DMS79 treated with DMSO at 0.1 percent for 48 hours (cell line): ENCODE measurements around the gene ZNF534.
A peak's percentile ranks its signal among the peaks of the same experiment; 100 is the strongest.
"Not testable (repeated sequence)": the region's sequence is repeated elsewhere in the genome, so short reads cannot be mapped to it uniquely, and the experiment has no call there.

Experiments
- DNase-seq: peaks from one replicate; lab custom pipeline; 2025; lab: John Stamatoyannopoulos, UW

Gene ZNF534

GRCh38 chr19:52428937-52429336 is at the start of gene ZNF534:
Gene ZNF534 (plus strand): TSS chr19:52429148. CDS start chr19:52431475, 2,327 bp downstream.
- no peak for DNase-seq

DNA sequence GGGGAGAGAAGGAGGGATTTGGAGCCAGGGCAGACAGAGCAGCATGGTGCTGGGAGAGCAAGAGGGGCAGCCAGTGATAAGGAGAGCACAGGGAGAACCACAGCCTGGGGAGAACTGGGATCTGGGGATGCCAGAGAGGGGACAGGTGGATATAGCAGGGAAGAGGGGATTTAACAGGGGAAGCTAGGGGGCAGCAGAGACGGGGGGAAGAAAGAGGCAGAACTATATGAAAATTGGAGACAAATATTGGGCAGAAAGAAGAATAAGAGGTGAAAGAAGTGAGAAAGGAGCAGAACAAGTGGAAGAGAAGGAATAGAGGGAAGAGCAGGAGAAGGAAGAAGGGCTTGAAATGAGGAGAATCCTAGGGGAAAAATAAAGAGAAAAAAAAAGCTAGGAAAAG is 37.8 kb upstream of the ZNF534 start:
- no peak for DNase-seq

DNA sequence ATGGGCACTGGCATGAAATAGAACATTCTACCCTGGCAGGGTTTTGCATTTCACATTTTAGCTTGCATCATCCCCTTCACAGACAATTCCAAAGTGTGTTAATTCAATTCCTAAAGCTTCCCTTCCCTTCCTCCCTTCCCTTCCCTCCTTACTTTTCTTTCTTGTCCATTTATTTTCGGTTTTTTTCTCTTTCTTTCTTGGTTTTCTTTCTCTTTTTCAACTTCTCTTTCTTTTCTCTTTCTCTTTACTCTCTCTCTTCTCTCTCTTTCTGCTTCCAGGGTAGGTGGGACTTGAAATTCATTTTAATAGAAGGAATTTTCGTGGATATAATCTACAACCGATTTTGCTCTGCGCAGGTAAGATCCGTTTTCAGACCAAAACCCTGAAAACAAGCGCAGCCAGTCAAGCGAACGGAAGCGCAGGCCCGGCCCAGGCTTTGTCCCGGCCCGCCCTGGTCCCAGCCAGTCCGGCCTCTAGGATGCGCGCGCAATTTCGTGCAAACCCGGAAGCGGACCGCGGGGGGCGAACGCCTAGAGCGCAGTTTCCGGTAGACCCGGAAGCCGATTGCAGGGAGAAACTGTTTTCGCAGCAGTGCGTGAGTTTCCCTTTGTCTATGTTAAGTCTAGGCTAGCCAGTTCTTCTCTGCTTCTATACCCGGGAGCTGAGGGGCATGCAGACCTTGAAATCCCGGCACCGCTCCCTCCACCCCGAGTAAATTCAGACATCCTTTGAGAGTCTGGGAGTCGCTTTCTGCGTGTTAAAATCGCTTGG is 31.5 kb upstream of the ZNF534 start, which contains the start of gene ZNF528:
Gene ZNF528, plus strand, starts transcription at position 540 of the 771 bp plus-strand sequence. CDS start 4,165 bp downstream, outside the sequence.
- DNase-seq = peak; percentile 88

DNA sequence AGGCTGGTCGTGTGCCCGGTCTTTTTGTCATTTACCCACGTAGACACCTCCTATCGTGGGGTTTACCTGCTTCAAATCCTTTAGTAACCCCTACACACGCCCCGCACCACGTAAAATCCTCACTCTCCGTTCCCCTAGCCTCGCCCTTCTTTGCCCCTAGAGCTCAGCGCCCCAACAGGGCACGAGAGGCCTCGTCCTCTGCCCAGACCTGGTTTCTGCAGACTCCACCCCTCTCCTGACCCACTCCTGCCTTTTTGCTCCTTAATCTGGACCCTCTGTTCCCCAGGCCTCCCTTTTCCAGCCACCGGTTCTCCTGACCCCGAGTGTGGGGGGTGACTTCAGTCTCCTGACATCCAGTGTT is 30.9 kb upstream of the ZNF534 start:
- peak; percentile 16 for DNase-seq

DNA sequence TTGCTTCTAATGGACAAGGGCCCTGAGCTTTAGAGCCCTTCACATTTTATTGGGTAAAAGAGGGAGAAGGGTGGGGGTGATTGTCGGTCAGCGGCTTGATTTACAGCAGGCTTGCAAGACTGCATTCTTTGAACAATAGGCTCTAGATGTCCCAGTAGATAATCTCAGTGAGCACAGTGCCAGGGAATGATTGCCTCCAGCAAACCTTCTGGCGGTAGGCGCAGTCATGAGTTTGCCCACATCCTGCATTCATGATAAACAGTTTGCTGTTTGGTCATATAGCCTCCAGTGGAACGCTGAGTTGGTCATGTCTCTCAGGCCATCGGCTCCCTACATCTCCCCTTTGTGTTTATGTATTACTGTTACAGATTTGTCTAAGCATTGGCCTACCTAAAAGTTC is 18.7 kb upstream of the ZNF534 start:
- DNase-seq = no peak

DNA sequence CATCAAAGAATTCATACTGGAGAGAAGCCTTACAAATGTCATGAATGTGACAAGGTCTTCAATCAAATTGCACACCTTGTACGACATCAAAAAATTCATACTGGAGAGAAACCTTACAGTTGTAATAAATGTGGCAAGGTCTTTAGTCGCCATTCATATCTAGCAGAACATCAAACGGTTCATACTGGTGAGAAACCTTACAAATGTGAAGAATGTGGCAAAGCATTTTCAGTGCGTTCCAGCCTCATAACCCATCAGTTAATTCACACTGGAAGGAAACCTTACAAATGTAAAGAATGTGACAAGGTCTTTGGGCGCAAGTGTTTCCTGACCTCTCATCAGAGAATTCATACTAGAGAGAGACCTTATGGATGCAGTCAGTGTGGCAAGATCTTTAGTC is 13.2 kb upstream of the ZNF534 start:
- DNase-seq = no peak

- no peak for DNase-seq
These were observed 13.2 kb downstream of the ZNF534 start for GRCh38 chr19:52442179-52442578.

GRCh38 chr19:52444506-52444905 is 15.6 kb downstream of the ZNF534 start:
- no peak for DNase-seq

GRCh38 chr19:52451241-52451640 is 22.3 kb downstream of the ZNF534 start:
- DNase-seq = no peak

DNA sequence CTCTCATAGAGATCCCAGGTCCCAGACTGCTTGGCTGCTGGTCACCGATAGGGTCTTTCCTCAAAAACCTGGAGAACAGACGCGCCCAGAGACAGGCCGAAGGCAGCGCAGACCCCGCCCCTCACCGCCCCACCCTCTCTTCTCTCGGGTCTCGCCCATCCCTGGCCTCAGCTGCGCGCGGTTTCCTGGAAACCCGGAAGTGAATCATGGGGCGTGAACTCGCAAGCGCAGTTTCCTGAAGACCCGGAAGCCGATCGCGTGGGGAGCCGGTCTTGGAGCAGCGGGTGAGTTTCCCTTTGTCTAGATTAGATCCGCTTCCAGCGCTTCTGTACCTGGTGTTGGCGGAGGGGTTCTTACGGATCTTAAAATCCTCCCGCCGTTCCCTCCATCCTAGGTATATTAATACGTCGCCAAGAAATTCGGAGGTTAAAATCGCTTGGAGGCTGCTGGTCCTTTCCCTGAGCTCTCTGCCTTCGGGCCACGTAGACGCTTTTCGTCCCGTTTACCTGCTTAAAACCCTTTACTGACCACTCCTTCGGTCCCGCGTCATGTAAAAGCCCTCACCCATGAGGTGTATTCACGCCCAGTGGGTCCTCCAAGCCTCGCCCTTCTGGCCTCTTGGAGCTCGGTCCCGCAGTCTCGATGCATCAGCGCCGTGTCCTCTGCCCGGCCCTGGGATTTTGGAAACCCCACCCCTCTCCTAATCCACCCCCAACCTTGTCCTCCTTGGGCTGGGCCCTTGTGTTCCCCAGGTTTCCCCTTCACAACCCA is 24.6 kb downstream of the ZNF534 start, which contains the start of gene ZNF578:
Gene ZNF578, plus strand, starts transcription at position 230 of the 771 bp plus-strand sequence. CDS start 48,293 bp downstream, outside the sequence.
- DNase-seq = no peak

DNA sequence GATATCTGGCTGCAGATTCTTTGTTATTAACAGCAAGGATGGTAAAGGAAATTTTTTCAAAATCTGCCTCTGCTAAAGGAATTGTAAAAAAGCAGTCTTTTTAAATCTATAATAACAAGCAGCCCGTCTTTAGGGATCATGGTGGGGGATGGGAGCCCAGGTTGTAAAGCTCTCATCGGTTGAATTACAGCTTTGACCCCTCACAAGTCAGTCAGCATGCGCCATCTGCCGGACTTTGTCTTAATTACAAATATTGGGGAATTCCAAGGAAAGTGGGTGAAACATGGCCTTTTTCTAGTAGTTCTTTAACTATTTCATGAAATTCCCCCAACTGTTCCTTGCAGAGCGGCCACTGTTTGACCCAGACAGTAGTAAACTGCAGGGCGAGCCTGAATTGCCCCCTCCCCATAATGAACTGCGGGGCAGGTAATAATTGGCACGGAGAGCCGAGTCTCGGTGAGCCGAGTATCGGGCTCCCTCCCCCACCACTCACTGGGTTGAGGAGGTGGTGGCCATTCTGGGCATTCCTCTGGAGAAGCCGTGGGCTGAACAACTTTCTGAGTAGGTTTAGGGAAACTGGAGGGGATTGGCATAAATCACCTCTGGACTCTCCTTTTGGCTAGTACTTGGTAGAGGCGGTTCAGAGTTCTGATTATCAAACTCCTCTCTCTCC is 36.0 kb downstream of the ZNF534 start:
- DNase-seq = no peak

DNA sequence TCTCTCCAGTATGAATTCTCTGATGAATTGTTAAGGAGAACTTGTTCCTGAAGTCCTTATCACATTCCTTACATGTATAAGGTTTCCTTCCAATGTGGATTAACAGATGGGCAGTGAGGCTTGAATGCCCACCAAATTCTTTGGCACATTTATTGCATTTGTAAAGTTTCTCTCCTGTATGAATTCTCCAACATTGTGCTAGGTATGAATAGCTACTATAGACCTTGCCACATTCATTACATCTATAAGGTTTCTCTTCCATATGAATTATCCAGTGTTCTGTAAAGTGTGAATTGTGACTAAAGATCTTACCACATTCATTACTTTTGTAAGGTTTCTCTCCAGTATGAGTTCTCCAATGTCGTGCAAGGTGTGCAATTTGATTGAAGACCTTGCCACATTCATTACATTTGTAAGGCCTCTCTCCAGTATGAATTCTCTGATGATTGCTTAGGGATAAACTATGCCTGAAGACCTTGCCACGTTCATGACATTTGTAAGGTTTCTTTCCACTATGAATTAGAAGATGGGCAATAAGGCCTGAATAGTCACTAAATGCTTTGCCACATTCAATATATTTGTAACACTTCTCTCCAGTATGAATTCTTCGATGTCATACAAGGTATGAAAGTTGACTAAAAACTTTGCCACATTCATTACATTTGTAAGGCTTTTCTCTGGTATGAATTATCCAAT is 44.9 kb downstream of the ZNF534 start:
- DNase-seq = no peak

DNA sequence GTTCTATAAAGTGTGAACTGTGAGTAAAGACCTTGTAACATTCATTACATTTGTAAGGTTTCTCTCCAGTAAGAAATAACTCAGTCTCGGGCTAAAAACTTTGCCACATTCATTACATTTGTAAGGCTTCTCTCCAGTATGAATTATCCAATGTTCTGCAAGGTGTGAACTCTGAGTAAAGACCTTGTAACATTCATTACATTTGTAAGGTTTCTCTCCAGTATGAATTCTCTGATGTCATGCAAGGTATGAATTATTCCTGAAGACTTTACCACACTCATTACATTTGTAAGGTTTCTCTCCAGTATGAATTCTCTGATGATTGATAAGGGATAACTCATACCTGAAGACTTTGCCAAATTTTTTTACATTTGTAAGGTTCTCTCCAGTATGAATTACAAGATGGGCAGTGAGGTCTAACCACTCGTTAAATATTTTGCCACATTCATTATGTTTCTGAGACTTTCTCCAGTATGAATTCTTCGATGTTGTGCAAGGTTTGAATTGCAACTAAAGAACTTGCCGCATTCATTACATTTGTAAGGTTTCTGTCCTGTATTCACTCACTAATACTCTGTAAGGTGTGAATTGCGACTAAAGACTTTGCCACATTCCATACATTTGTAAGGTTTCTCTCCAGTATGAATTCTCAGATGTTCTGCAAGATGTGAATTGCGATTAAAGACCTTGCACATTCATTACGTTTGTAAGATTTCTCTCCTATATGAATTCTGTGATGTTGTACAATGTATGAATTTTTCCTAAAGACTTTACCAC is 45.6 kb downstream of the ZNF534 start:
- no peak for DNase-seq

- not testable (repeated sequence) for DNase-seq
These were observed 55.3 kb downstream of the ZNF534 start for GRCh38 chr19:52484111-52484743.

DNA sequence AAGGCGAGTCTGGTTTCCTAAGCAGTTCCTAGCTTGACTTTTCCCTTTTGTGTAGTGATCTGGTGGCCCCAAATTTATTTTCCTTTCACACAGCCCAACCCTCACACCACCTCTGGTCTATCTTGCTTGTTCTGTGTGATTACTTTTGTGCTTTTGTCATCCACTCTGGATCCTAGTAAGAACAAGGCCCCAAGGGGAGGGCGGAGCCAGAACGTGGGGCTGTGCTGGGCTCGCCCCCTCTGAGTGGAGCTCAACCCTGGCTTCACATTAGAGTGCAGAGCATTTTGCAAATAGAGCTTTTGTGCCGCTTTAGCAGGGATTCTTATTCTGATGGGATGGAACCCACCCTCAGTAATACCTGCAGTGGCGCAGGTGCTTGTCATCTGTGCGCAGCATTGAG is 56.1 kb downstream of the ZNF534 start:
- not testable (repeated sequence) for DNase-seq

- DNase-seq = not testable (repeated sequence)
These were observed 56.8 kb downstream of the ZNF534 start for GRCh38 chr19:52485561-52486240.

DNA sequence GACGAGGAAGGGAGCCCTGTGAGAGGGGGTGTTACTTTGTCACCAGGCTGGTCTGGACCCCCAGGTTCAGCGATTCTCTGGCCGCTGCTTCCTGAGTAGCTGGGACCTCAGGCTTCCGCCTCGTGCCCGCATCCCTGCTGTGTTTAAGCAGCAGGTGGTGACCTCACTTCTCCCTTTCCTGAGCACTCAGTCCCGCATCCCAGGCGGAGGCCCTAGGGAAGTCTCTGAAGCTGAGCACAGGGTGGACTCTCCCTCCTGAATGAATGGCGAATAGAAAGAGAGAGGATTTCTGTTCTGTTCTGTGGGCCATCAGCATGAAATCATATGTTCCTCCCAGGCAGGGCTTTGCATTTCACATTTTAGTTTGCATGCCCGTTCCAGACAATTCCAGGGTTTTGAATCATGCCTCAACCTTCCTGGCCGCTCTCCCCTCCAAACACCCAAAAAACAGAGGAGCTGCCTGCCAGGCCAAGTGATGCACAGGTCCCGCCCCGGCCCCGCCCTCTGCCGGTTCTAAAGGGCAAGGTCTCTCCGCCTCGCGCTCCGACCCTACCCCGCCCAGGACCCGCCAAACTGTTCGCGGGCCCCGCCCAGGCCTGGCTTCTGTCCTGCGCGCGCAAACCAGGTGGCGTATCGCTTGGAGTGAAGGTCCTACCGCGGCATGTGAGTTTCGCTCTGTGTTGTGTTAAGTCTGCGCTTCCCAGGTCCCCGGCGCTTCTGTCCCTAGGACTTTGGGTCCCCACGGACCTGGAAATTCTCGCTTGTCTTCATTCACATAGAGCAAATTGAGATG is 63.4 kb downstream of the ZNF534 start:
- no peak for DNase-seq

DNA sequence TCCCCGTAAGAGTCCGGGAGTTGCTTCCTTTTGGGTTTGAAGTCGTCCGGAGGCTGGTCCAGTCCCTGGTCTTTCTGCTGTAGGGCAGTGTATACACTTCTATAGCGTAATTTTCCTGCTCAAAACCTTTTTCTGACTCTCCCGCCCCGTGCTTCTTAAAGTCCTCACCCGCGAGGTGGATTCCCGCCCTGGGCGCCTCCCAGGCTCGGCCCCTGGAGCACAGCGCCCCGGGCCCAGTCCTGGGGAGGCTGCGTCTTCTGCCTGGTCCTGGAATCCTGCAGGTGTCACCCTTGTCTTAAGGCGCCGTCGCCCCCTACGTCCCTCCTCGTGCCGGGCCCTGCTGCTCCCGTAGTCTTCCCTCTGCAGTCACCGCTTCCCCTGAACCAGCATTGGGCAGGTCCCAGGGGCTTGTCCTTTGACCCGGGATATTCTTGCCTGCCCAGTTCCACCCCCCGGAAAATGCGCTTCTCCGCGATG is 64.1 kb downstream of the ZNF534 start:
- DNase-seq = no peak

DNA sequence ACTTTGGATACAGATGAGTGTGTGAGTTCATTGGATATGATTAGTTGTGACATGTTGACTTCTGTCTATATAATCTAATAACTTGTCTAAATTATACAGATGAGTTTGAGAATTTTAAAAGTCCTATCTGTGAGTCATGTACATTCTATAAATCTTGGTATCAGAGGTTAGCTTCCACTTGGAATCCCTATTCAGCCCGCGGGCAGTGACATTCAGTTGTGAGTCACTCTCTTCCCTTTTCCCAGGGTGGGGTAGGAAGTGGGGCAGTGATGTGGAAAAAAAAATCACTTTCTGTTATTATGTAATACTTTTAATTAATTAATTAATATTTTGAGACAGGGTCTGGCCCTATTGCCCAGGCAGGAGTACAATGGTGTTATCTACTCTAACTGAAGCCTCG is 65.6 kb downstream of the ZNF534 start:
- no peak for DNase-seq
